SH-SY5Y (cell line): ENCODE results near the gene POU3F2.

Experiments used
- GATA2 ChIP-seq: IDR thresholded peaks from 2 replicates; pipeline ENCODE4 v1.6.1; 2011; ENCODE audit warnings: mild to moderate bottlenecking, low read depth, low read length
- GATA3 ChIP-seq: IDR thresholded peaks from 2 replicates; pipeline ENCODE4 v1.6.1; 2011; ENCODE audit warnings: low read depth, mild to moderate bottlenecking, low read length, moderate library complexity

DNA sequence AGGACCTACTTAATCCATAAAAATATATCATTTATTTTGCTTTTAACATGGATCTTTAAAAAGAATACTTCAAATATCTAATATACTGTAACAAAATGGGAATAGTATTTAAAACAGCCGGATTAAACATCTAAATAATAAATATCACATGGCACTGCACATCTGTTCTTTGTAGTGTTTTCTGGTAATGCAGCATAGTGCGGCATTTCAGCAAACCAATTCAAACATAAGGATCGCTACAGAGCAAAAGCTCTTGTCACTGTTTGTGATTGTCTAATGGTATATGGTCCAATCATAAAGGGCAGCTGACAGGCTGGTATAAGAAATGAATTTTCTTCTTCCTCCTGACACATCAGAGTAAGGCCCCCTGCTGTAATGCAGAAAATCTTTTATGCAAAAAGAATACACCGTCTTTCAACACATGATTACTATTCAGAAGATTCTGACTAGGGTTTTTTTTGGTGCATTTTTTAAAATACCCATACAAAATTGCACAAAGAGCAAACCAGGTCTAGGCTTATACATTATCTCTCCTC, 40.0 kb upstream of the POU3F2 start:
- no peak for TF ChIP-seq GATA3
- no peak for TF ChIP-seq GATA2
